Loucy (cell line): ENCODE results near the gene UBA52.

Experiments
- H2AFZ ChIP-seq: fragments of 200-600 bp; sonication (generic); 2 replicates; pipeline ENCODE4 v1.6.0; 2016; ENCODE audit warnings: antibody characterized with exemption, mild to moderate bottlenecking, low read length, moderate library complexity
- H3F3A ChIP-seq: fragments of 200-600 bp; 2 replicates; pipeline ENCODE4 v1.6.0; 2016; ENCODE audit warnings: antibody characterized with exemption, low read depth, mild to moderate bottlenecking
- H3K27me3 ChIP-seq: fragments of 200-600 bp; sonication (generic); 2 replicates; pipeline ENCODE4 v1.6.1; 2014; ENCODE audit warnings: low read length, mild to moderate bottlenecking; ENCODE audit not compliant: insufficient read depth, poor library complexity, severe bottlenecking
- H3K36me3 ChIP-seq: fragments of 200-600 bp; sonication (generic); 2 replicates; pipeline ENCODE4 v1.6.1; 2016; ENCODE audit warnings: low read length; ENCODE audit not compliant: insufficient read depth
- H3K4me1 ChIP-seq: fragments of 200-600 bp; sonication (generic); 2 replicates; pipeline ENCODE4 v1.5.1; 2014; ENCODE audit warnings: low read length, mild to moderate bottlenecking; ENCODE audit not compliant: insufficient read depth, poor library complexity, severe bottlenecking
- H3K4me2 ChIP-seq: fragments of 200-600 bp; sonication (generic); 2 replicates; pipeline ENCODE4 v1.6.0; 2014; ENCODE audit warnings: antibody characterized with exemption, low read length, low read depth, mild to moderate bottlenecking; ENCODE audit not compliant: poor library complexity, severe bottlenecking
- H3K4me3 ChIP-seq: fragments of 200-600 bp; sonication (generic); 2 replicates; pipeline ENCODE4 v1.5.1; 2014; ENCODE audit warnings: low read length, mild to moderate bottlenecking, mixed read lengths; ENCODE audit not compliant: poor library complexity, severe bottlenecking
- H3K79me2 ChIP-seq: fragments of 200-600 bp; sonication (generic); 2 replicates; pipeline ENCODE4 v1.6.1; 2014; ENCODE audit warnings: low read length; ENCODE audit not compliant: insufficient read depth
- H3K9ac ChIP-seq: fragments of 200-600 bp; sonication (generic); 2 replicates; pipeline ENCODE4 v1.6.0; 2014; ENCODE audit warnings: mild to moderate bottlenecking, low read depth, low read length, moderate library complexity; ENCODE audit not compliant: poor library complexity, severe bottlenecking
- H3K9me2 ChIP-seq: fragments of 200-600 bp; sonication (generic); replicated peaks from 2 replicates; pipeline ENCODE4 v1.6.1; 2016; ENCODE audit warnings: low read depth, low read length, mixed read lengths
- H3K9me3 ChIP-seq: fragments of 200-600 bp; sonication (generic); 2 replicates; pipeline ENCODE4 v1.6.1; 2014; ENCODE audit warnings: mild to moderate bottlenecking, antibody characterized with exemption, low read length, low read depth; ENCODE audit not compliant: insufficient read depth
- H4K20me1 ChIP-seq: fragments of 200-600 bp; sonication (generic); 2 replicates; pipeline ENCODE4 v1.6.0; 2014; ENCODE audit warnings: antibody characterized with exemption, low read length, mild to moderate bottlenecking; ENCODE audit not compliant: insufficient read depth, poor library complexity, severe bottlenecking
- EZH2phosphoT487 ChIP-seq: fragments of 200-600 bp; IDR thresholded peaks from 2 replicates; pipeline ENCODE4 v1.6.1; 2018; ENCODE audit warnings: antibody characterized with exemption, mild to moderate bottlenecking, moderate library complexity, borderline replicate concordance
- TF ChIP-seq, protein P1 (sequence below): fragments of 200-600 bp; sonication (generic); conservative IDR thresholded peaks from 2 replicates; pipeline ENCODE4 v1.5.1; 2014; ENCODE audit warnings: mild to moderate bottlenecking, antibody characterized with exemption, low read length

Gene UBA52

DNA sequence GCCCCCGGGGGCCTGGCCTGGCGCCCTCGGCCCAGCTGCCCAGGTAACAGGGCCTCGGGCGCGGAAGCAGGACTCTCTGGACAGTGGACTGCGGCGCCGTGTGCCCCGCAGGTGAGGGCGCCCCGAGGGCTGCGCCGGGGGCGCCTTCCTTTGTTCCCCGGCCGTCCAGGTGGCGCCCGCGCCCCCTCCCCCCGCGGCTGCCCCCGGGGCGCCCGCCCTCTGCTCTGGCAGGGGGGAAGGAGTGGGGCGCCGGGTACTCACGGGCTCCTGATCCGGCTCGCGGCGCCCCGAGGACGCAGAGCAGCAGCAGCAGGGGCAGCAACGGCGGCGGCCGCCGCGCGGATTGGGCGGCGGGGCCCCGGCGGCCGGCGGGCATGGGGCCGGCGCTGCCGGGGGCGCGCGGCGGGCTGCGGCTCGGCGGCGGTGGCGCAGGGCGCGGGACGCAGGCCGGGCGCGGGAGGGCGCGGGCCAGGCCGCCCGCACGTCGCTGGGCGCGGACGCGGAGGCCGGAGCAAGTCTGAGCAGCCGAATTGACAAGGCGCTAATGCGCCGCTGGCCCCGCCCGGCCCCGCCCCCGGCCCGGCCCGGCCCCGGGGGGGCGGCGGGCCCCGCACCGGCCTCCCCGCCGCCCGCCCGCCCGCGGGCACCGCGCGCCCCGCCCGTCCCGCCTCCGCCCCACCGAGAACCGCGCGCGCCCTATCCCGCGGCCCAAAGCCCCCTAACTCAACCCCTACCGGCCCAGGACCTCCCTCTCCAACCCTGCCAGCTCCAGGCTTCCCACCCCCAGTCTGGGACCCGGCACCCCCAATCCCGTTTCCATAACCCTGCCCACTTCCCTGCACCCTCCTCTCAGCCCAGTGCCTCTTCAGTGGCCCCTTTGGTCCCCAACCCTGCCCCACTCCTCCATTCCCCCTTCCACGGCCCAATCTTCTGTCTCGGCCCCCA lies 34.9 kb downstream of the UBA52 start, which contains the start of gene CRLF1:
TSS of gene CRLF1 (minus strand) at position 519 of the 945 bp plus-strand sequence. CDS start at position 376, 143 bp downstream.
- no peaks in the 10 kb centered on the region for H3K4me1 ChIP-seq
- TF ChIP-seq, protein P1, sequence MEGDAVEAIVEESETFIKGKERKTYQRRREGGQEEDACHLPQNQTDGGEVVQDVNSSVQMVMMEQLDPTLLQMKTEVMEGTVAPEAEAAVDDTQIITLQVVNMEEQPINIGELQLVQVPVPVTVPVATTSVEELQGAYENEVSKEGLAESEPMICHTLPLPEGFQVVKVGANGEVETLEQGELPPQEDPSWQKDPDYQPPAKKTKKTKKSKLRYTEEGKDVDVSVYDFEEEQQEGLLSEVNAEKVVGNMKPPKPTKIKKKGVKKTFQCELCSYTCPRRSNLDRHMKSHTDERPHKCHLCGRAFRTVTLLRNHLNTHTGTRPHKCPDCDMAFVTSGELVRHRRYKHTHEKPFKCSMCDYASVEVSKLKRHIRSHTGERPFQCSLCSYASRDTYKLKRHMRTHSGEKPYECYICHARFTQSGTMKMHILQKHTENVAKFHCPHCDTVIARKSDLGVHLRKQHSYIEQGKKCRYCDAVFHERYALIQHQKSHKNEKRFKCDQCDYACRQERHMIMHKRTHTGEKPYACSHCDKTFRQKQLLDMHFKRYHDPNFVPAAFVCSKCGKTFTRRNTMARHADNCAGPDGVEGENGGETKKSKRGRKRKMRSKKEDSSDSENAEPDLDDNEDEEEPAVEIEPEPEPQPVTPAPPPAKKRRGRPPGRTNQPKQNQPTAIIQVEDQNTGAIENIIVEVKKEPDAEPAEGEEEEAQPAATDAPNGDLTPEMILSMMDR: no peak
- TF ChIP-seq EZH2phosphoT487: no peak
- no peaks in the 10 kb centered on the region for H3K27me3 ChIP-seq
- no peaks in the 10 kb centered on the region for H3K36me3 ChIP-seq
- H3K9me3 ChIP-seq: no peaks in the 10 kb centered on the region
- no peak within 1 kb of the TSS for H3K9ac ChIP-seq
- H2AFZ ChIP-seq: no peak within 1 kb of the TSS
- H3K4me3 ChIP-seq: no peak within 1 kb of the TSS
- no peak within 1 kb of the TSS for H3K4me2 ChIP-seq
- H3F3A ChIP-seq: no peaks in the 10 kb centered on the region
- H3K9me2 ChIP-seq: no peaks in the 10 kb centered on the region
- H4K20me1 ChIP-seq: no peaks in the 10 kb centered on the region
- no peaks in the 10 kb centered on the region for H3K79me2 ChIP-seq

- Histone ChIP-seq H3K4me2 (no peak overlapping the region), H2AFZ (no peak overlapping the region), H3K9ac (no peak overlapping the region), H3K4me1 (no peaks in the 10 kb centered on the region), H3K36me3 (no peaks in the 10 kb centered on the region), H3K9me2 (no peaks in the 10 kb centered on the region), H3K79me2 (no peaks in the 10 kb centered on the region), H3K4me3 (no peak overlapping the region), H4K20me1 (no peaks in the 10 kb centered on the region), H3F3A (no peaks in the 10 kb centered on the region), H3K9me3 (no peaks in the 10 kb centered on the region), H3K27me3 (no peaks in the 10 kb centered on the region)
- no peak for TF ChIP-seq EZH2phosphoT487
- TF ChIP-seq, protein P1: no peak
Observed at GRCh38 chr19:18607226-18608101, 35.8 kb downstream of the UBA52 start.

DNA sequence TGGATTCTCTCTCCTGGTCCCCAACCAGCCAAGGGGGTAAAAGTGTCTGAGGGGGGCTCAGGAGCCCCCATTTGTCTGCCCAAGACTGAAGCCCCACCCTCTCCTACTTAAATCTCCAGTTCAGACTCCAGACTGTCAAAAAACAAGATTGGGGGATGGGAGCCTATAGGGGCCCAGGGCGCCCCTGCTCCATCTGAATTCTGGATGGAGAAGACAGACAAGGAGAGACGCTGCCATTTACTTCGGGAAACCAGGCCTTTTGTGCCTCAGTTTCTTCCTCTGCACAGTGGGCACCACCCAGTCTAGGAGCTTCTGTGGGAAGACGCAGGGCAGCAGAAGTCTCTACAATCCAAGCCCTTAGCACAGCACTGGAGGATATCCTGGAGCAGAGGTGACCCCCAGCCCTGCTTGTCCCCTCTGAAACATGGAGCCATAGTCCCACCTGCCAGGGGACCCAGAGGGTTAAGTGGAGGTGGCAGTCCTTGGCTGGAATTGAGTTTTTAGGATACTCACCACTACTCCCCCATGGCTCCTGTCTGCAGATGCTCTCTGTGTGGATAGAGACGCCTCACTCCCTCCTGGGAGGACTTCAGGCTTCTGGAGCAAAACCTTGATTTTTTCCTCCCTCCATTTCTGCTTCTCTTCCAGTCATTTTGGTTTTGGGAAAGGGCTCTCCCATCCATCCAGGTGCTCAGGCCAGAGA lies 36.6 kb downstream of the UBA52 start:
- no peaks in the 10 kb centered on the region for H3K4me1 ChIP-seq
- H4K20me1 ChIP-seq: no peaks in the 10 kb centered on the region
- H3F3A ChIP-seq: no peaks in the 10 kb centered on the region
- no peaks in the 10 kb centered on the region for H3K36me3 ChIP-seq
- H3K9me3 ChIP-seq: no peaks in the 10 kb centered on the region
- H3K79me2 ChIP-seq: no peaks in the 10 kb centered on the region
- H3K4me3 ChIP-seq: no peak overlapping the region
- no peak overlapping the region for H3K9ac ChIP-seq
- no peak overlapping the region for H2AFZ ChIP-seq
- no peaks in the 10 kb centered on the region for H3K27me3 ChIP-seq
- H3K9me2 ChIP-seq: no peaks in the 10 kb centered on the region
- no peak overlapping the region for H3K4me2 ChIP-seq
- TF ChIP-seq, protein P1: no peak
- no peak for TF ChIP-seq EZH2phosphoT487
